Activated CD8-positive, alpha-beta T cell treated with anti-CD3 and anti-CD28 coated beads for 36 hours (primary cell): ENCODE measurements around the gene GAB3. TPM values are rescaled to one million over a fixed set of nuclear protein-coding genes. Genes with fewer than 3 reads are reported as not detected.
"Not testable (repeated sequence)": the region's sequence is repeated elsewhere in the genome, so short reads cannot be mapped to it uniquely, and the experiment has no call there.

ENCODE experiments used
- ATAC-seq: fragments of 200-7000 bp; cut with Tn5 transposase; one replicate; pipeline ENCODE4 v1.10.0; 2021; ENCODE audit warnings: mild to moderate bottlenecking, moderate library complexity
- CTCF ChIA-PET: fragments of 350-600 bp; sonication (Branson Sonifier 250); formaldehyde crosslinking; loops from one replicate; lab custom pipeline; 2021; ENCODE audit warnings: antibody characterized with exemption; lab: Charles Lee
- POLR2A ChIA-PET: fragments of 350-600 bp; sonication (Branson Sonifier 250); formaldehyde crosslinking; loops from one replicate; lab custom pipeline; 2021; ENCODE audit warnings: antibody characterized with exemption; lab: Charles Lee
- DNase-seq: peaks from one replicate; pipeline ENCODE4 v3.0.0-alpha.2; 2020
- H3K27ac Mint-ChIP-seq: one replicate; pipeline ENCODE4 v1.8.0; 2021; ENCODE audit warnings: mild to moderate bottlenecking, mixed read lengths
- H3K27me3 Mint-ChIP-seq: one replicate; pipeline ENCODE4 v1.8.0; 2021; ENCODE audit warnings: mixed read lengths
- H3K36me3 Mint-ChIP-seq: one replicate; pipeline ENCODE4 v1.8.0; 2021; ENCODE audit warnings: low read depth, mixed read lengths
- H3K4me1 Mint-ChIP-seq: one replicate; pipeline ENCODE4 v1.8.0; 2021; ENCODE audit warnings: low read depth, mixed read lengths
- H3K4me3 Mint-ChIP-seq: one replicate; pipeline ENCODE4 v1.8.0; 2021; ENCODE audit warnings: mild to moderate bottlenecking, moderate library complexity, mixed read lengths
- H3K9me3 Mint-ChIP-seq: one replicate; pipeline ENCODE4 v1.8.0; 2021; ENCODE audit warnings: mixed read lengths
- intact Hi-C: fragments of 100-400 bp; cut with micrococcal nuclease; formaldehyde crosslinking; loops from one replicate; pipeline ENCODE4 v1.10.0; 2022
- total RNA-seq, 2 experiments: library from RNA; stranded (reverse); gene quantifications; one replicate each; pipeline ENCODE4 v1.2.3, GENCODE V29; 2021
- TF ChIP-seq, protein P1 (sequence below): fragments of 200-600 bp; IDR thresholded peaks from one replicate; pipeline ENCODE4 v1.8.0; 2022; ENCODE audit warnings: antibody characterized with exemption, mild to moderate bottlenecking

The GAB3 gene
- total RNA-seq, 2 experiments from 2014 or later = 3.9 to 5.0 TPM

DNA sequence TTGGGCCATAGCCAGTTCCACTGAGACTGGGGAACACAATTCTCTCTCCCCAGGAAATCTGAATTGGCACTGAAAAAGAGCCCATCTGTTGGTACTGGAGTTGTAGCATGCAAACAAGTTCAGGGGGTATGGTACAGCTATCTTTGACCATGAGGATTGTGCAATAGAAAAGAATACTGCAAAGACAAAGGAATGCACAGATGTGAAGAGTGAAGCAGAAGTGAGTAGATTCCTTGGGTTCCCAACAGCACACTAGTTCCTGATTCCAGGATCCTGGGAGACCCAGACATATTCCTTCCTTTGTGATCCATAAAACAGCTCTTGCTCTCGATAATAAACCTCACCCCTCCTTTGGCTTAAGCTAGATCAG lies 54.2 kb downstream of the GAB3 start:
- DNase-seq (no peak), ATAC-seq (no peak)
- Mint-ChIP-seq H3K27me3 (no peaks in the 10 kb centered on the region), H3K27ac (no peak overlapping the region), H3K9me3 (no peaks in the 10 kb centered on the region), H3K4me1 (peaks cover 8% of the 10 kb centered on the region), H3K36me3 (peaks cover 13% of the 10 kb centered on the region), H3K4me3 (no peak overlapping the region)
- intact Hi-C loops = no loop called here
- CTCF ChIA-PET = interaction anchor here (1.0 kb wide), 1 partner anchor 52 kb away, joined by 3 read pairs; no protein-coding TSS in a partner anchor
- POLR2A ChIA-PET = no interaction called here
- TF ChIP-seq, protein P1, sequence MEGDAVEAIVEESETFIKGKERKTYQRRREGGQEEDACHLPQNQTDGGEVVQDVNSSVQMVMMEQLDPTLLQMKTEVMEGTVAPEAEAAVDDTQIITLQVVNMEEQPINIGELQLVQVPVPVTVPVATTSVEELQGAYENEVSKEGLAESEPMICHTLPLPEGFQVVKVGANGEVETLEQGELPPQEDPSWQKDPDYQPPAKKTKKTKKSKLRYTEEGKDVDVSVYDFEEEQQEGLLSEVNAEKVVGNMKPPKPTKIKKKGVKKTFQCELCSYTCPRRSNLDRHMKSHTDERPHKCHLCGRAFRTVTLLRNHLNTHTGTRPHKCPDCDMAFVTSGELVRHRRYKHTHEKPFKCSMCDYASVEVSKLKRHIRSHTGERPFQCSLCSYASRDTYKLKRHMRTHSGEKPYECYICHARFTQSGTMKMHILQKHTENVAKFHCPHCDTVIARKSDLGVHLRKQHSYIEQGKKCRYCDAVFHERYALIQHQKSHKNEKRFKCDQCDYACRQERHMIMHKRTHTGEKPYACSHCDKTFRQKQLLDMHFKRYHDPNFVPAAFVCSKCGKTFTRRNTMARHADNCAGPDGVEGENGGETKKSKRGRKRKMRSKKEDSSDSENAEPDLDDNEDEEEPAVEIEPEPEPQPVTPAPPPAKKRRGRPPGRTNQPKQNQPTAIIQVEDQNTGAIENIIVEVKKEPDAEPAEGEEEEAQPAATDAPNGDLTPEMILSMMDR = no peak

- no peak overlapping the region for H3K4me3 Mint-ChIP-seq
- CTCF ChIA-PET = interaction anchor here (1.0 kb wide), 1 partner anchor 52 kb away, joined by 3 read pairs; no protein-coding TSS in a partner anchor
- H3K36me3 Mint-ChIP-seq = peaks cover 13% of the 10 kb centered on the region
- POLR2A ChIA-PET = no interaction called here
- intact Hi-C loops = no loop called here
- H3K9me3 Mint-ChIP-seq = no peaks in the 10 kb centered on the region
- no peak overlapping the region for H3K27ac Mint-ChIP-seq
- DNase-seq = no peak
- H3K4me1 Mint-ChIP-seq = peaks cover 8% of the 10 kb centered on the region
- TF ChIP-seq, protein P1 = no peak
- no peak for ATAC-seq
- no peaks in the 10 kb centered on the region for H3K27me3 Mint-ChIP-seq
Measured at GRCh38 chrX:154695911-154696675, 54.8 kb downstream of the GAB3 start.

GRCh38 chrX:154693394-154693793 lies 57.5 kb downstream of the GAB3 start:
- Mint-ChIP-seq H3K27ac (no peak overlapping the region), H3K4me3 (no peak overlapping the region), H3K27me3 (no peaks in the 10 kb centered on the region), H3K4me1 (peaks cover 8% of the 10 kb centered on the region), H3K36me3 (peaks cover 5% of the 10 kb centered on the region), H3K9me3 (no peaks in the 10 kb centered on the region)
- TF ChIP-seq, protein P1 = no peak
- ChIA-PET POLR2A (no interaction called here), CTCF (no interaction called here)
- DNase-seq (no peak), ATAC-seq (no peak)
- intact Hi-C loops = no loop called here

- H3K36me3 Mint-ChIP-seq, H3K9me3 Mint-ChIP-seq, intact Hi-C loops, H3K4me3 Mint-ChIP-seq, H3K27me3 Mint-ChIP-seq, CTCF ChIA-PET, ATAC-seq, H3K27ac Mint-ChIP-seq, DNase-seq, POLR2A ChIA-PET: not testable (repeated sequence)
- H3K4me1 Mint-ChIP-seq = peaks cover 10% of the 10 kb centered on the region
Measured at GRCh38 chrX:154690438-154690837, 60.4 kb downstream of the GAB3 start.

DNA sequence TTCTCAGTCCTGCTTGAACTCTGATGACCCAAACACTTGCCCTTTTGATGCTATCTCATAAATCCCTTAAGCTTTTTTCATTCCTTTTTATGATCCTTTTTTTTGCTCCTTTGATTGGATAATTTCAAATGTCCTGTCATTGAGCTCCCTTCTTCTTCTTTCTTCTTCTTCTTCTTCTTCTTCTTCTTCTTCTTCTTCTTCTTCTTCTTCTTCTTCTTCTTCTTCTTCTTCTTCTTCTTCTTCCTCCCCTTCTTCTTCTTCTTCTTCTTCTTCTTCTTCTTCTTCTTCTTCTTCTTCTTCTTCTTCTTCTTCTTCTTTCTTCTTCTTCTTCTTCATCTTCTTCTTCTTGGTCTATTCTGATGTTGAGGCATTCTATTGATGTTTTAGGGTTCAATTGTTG lies 78.8 kb downstream of the GAB3 start:
- CTCF ChIA-PET, H3K4me3 Mint-ChIP-seq, H3K27ac Mint-ChIP-seq, H3K36me3 Mint-ChIP-seq, ATAC-seq, intact Hi-C loops, H3K27me3 Mint-ChIP-seq, DNase-seq, H3K4me1 Mint-ChIP-seq, POLR2A ChIA-PET: not testable (repeated sequence)
- peaks cover 10% of the 10 kb centered on the region for H3K9me3 Mint-ChIP-seq

- CTCF ChIA-PET, POLR2A ChIA-PET, DNase-seq, intact Hi-C loops, H3K4me3 Mint-ChIP-seq, H3K36me3 Mint-ChIP-seq, H3K4me1 Mint-ChIP-seq, ATAC-seq, H3K27ac Mint-ChIP-seq, H3K27me3 Mint-ChIP-seq: not testable (repeated sequence)
- H3K9me3 Mint-ChIP-seq = peaks cover 10% of the 10 kb centered on the region
Measured at GRCh38 chrX:154670848-154671247, 80.0 kb downstream of the GAB3 start.
